ENCODE results near the gene PRRT3. TPM values are rescaled to one million over a fixed set of nuclear protein-coding genes. Genes with fewer than 3 reads are reported as not detected.

The PRRT3 gene
- total RNA-seq, 2 experiments from 2014 or later: 1.4 to 4.3 TPM

DNA sequence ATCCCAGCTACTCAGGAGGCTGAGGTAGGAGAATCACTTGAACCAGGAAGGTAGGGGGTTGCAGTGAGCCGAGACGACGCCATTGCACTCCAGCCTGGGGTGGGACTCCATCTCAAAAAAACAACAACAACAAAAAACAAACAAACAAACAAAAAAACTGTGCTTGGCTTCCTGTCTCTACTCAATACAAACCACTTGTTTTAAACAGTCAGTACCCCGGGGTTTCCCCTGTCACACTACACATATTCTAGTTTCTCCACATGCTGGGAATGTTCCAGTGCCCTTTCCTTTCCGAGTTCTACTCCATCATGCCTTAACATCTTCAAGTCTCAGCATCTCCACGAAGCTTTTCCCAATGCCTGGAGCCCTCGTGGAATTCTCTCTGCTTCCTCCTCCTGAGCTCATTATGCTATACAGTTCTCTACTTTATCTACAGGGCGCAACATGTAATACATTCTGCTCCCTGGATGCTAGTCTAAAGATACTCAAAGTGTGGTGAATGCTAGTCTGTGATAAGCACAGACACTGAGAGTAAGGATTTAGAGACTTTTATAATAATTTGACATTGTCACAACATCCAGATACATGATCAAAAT is 26.6 kb upstream of the PRRT3 start:
- intact Hi-C loops (cut with micrococcal nuclease; ENCODE audit: unreplicated experiment): no loop called here
- no TSS peak for BruUV-seq (replicated peaks)
- Histone ChIP-seq H3K27ac (ENCODE audit: low read depth, low read length, poor library complexity, severe bottlenecking) (no peak overlapping the region), H2AFZ (ENCODE audit: low read length) (no peak overlapping the region), H3K9me3 (ENCODE audit: low read length) (no peaks in the 10 kb centered on the region), H3K4me3 (ENCODE audit: low read depth, low read length, poor library complexity, severe bottlenecking) (no peak overlapping the region), H3K36me3 (ENCODE audit: insufficient read depth, low read length) (peaks cover 69% of the 10 kb centered on the region), H3K9me2 (ENCODE audit: insufficient read depth, low read length) (no peaks in the 10 kb centered on the region), H4K20me1 (ENCODE audit: insufficient read depth, low read length) (no peaks in the 10 kb centered on the region), H3K4me1 (ENCODE audit: insufficient read depth, low read length, poor library complexity, severe bottlenecking) (no peaks in the 10 kb centered on the region), H3K4me2 (ENCODE audit: low read length) (no peak overlapping the region), H3K79me2 (ENCODE audit: insufficient read depth, low read depth, low read length) (peaks cover 23% of the 10 kb centered on the region; the same call in 1 of the 2 replicates)
- no peak for TF ChIP-seq EZH2phosphoT487 (IDR thresholded peaks at IDR 0.05; ENCODE audit: borderline replicate concordance, low read depth, low read length)
- ChIA-PET POLR2A (interaction anchor here (0.9 kb wide), 1 partner anchor 14 kb away, joined by 3 read pairs; no protein-coding TSS in a partner anchor), CTCF (ENCODE audit: unreplicated experiment) (no interaction called here)
- DNase-seq (ENCODE audit: low spot score): no peak

DNA sequence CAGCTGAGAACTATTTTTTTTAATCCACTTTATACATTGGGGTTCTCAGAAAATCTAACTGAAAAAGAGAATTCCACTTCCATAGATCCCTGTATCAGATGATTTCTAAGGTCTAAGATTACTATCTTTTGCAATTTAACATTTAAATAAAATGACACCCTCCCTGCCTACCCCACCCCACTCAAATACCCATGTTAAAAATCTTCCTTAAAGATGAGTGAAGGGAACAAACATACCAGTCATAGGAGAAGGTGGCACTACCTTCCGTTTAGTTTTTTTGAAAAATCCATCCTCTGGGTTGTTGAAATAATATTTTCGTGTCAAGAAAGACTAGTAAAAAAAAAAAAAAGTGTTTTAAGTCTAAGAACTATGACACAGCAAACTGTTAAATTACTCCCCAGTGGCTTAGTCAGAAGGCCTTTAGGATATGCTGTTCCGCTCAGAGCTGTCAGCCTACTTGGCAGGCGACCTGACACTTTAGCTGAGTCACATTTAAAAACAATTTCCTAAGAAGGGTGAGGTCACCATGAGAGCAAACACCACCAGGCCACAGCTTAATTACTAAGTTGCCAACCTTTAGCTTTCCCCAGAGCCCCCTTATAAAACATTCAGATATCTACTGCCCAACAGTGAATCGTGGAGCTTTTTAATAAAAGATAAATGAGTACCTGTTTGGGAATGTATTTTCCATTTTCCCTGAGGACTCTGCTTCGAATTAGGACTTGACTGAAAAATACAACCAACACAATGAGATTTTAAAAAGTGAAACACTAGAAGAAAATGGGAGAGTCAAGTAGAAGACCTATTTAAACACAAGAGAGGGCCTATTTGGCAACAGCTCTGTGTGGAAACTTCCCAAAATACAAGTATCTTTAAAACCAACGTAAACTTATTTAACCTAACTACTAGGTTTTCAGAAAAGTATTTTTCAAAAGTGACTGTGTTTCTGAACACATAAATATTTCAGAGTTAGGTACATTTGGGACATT is 24.8 kb upstream of the PRRT3 start:
- H3K27ac ChIP-seq (ENCODE audit: low read depth, low read length, poor library complexity, severe bottlenecking): no peak overlapping the region
- no peaks in the 10 kb centered on the region for H3K4me1 ChIP-seq (ENCODE audit: insufficient read depth, low read length, poor library complexity, severe bottlenecking)
- no peaks in the 10 kb centered on the region for H3K9me3 ChIP-seq (ENCODE audit: low read length)
- no peak for TF ChIP-seq EZH2phosphoT487 (IDR thresholded peaks at IDR 0.05; ENCODE audit: borderline replicate concordance, low read depth, low read length)
- TF ChIP-seq, protein P1, sequence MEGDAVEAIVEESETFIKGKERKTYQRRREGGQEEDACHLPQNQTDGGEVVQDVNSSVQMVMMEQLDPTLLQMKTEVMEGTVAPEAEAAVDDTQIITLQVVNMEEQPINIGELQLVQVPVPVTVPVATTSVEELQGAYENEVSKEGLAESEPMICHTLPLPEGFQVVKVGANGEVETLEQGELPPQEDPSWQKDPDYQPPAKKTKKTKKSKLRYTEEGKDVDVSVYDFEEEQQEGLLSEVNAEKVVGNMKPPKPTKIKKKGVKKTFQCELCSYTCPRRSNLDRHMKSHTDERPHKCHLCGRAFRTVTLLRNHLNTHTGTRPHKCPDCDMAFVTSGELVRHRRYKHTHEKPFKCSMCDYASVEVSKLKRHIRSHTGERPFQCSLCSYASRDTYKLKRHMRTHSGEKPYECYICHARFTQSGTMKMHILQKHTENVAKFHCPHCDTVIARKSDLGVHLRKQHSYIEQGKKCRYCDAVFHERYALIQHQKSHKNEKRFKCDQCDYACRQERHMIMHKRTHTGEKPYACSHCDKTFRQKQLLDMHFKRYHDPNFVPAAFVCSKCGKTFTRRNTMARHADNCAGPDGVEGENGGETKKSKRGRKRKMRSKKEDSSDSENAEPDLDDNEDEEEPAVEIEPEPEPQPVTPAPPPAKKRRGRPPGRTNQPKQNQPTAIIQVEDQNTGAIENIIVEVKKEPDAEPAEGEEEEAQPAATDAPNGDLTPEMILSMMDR (conservative IDR thresholded peaks at IDR 0.05; ENCODE audit: low read length): no peak
- no TSS peak for BruUV-seq (replicated peaks)
- H3K4me2 ChIP-seq (ENCODE audit: low read length): no peak overlapping the region
- H2AFZ ChIP-seq (ENCODE audit: low read length): no peak overlapping the region
- peaks cover 79% of the 10 kb centered on the region for H3K36me3 ChIP-seq (ENCODE audit: insufficient read depth, low read length)
- no peak overlapping the region for H3K4me3 ChIP-seq (ENCODE audit: low read depth, low read length, poor library complexity, severe bottlenecking)
- no peaks in the 10 kb centered on the region for H4K20me1 ChIP-seq (ENCODE audit: insufficient read depth, low read length)
- ChIA-PET POLR2A (no interaction called here), CTCF (ENCODE audit: unreplicated experiment) (no interaction called here)
- H3K9me2 ChIP-seq (ENCODE audit: insufficient read depth, low read length): no peaks in the 10 kb centered on the region
- intact Hi-C loops (cut with micrococcal nuclease; ENCODE audit: unreplicated experiment): no loop called here
- DNase-seq (ENCODE audit: low spot score): no peak
- peaks cover 12% of the 10 kb centered on the region; the same call in 1 of the 2 replicates for H3K79me2 ChIP-seq (ENCODE audit: insufficient read depth, low read depth, low read length)

DNA sequence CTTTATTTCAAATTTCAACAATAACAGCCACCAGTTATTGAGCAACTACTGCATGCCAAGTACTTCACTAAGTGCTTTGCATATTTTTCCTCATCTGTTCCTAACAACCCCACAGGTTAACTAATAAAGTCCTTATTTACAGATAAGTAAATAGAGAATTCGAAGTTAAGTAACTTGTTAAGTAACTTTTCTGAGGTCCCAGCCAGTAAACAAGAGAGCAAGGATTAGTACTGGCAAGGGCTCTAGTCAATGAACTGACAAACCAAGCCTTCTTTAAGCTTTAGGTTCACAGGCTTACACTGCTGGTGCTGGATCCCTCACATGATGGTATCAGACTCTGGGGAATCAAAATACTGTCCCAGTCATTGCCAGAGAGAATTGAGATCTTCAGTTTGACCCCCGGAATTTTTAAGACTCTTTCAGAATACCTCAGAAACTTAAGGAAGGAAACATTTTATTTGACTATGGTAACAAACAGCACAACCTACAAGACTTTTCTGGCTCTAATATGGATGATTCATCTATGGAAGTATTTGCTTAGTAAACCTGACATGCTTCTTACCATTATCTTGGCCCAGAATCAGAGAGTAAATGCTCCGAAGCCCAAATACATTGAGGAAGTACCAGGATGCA is 17.9 kb upstream of the PRRT3 start:
- intact Hi-C loops (cut with micrococcal nuclease; ENCODE audit: unreplicated experiment): no loop called here

More for the DNA sequence above, 17.9 kb upstream of the PRRT3 start:
- peaks cover 87% of the 10 kb centered on the region for H3K36me3 ChIP-seq (ENCODE audit: insufficient read depth, low read length)
- H3K4me3 ChIP-seq (ENCODE audit: low read depth, low read length, poor library complexity, severe bottlenecking): no peak overlapping the region
- no peaks in the 10 kb centered on the region for H3K9me2 ChIP-seq (ENCODE audit: insufficient read depth, low read length)
- no peak for DNase-seq (ENCODE audit: low spot score)
- no peaks in the 10 kb centered on the region for H3K9me3 ChIP-seq (ENCODE audit: low read length)
- no TSS peak for BruUV-seq (replicated peaks)
- no peak for TF ChIP-seq EZH2phosphoT487 (IDR thresholded peaks at IDR 0.05; ENCODE audit: borderline replicate concordance, low read depth, low read length)
- TF ChIP-seq, protein P1 (conservative IDR thresholded peaks at IDR 0.05; ENCODE audit: low read length): no peak
- no peak overlapping the region for H3K27ac ChIP-seq (ENCODE audit: low read depth, low read length, poor library complexity, severe bottlenecking)
- H2AFZ ChIP-seq (ENCODE audit: low read length): no peak overlapping the region
- no peaks in the 10 kb centered on the region for H3K4me1 ChIP-seq (ENCODE audit: insufficient read depth, low read length, poor library complexity, severe bottlenecking)
- CTCF ChIA-PET (ENCODE audit: unreplicated experiment): no interaction called here
- H3K4me2 ChIP-seq (ENCODE audit: low read length): no peak overlapping the region
- H4K20me1 ChIP-seq (ENCODE audit: insufficient read depth, low read length): no peaks in the 10 kb centered on the region
- no peaks in the 10 kb centered on the region for H3K79me2 ChIP-seq (ENCODE audit: insufficient read depth, low read depth, low read length)
- POLR2A ChIA-PET: no interaction called here

Measured in OCI-LY7 (cell line).